NT2/D1 (cell line): ENCODE measurements around the gene NEURL2.

Source experiments
- DNase-seq: peaks from one replicate; pipeline ENCODE4 v3.0.0-alpha.2; 2011; ENCODE audit warnings: low read depth, low spot score
- H3K27me3 ChIP-seq: 2 replicates; pipeline ENCODE4 v1.6.0; 2011; ENCODE audit warnings: mild to moderate bottlenecking; ENCODE audit not compliant: insufficient read length, insufficient read depth
- H3K36me3 ChIP-seq: 2 replicates; pipeline ENCODE4 v1.6.1; 2011; ENCODE audit warnings: mild to moderate bottlenecking, low read length, mixed read lengths; ENCODE audit not compliant: insufficient read depth, insufficient read length
- H3K4me1 ChIP-seq: 2 replicates; pipeline ENCODE4 v1.5.1; 2011; ENCODE audit not compliant: insufficient read depth, insufficient read length
- H3K4me3 ChIP-seq: 2 replicates; pipeline ENCODE4 v1.5.1; 2011; ENCODE audit warnings: low read depth; ENCODE audit not compliant: insufficient read length
- H3K9ac ChIP-seq: 2 replicates; pipeline ENCODE4 v1.6.0; 2011; ENCODE audit warnings: low read depth; ENCODE audit not compliant: insufficient read length
- H3K9me3 ChIP-seq: 2 replicates; pipeline ENCODE4 v1.5.1; 2011; ENCODE audit warnings: mild to moderate bottlenecking, low read length; ENCODE audit not compliant: insufficient read depth
- SUZ12 ChIP-seq: IDR thresholded peaks from 2 replicates; pipeline ENCODE4 v1.6.1; 2011; ENCODE audit not compliant: insufficient read length, insufficient read depth; ENCODE audit errors: extremely low read depth
- YY1 ChIP-seq: IDR thresholded peaks from 2 replicates; pipeline ENCODE4 v1.6.1; 2011; ENCODE audit not compliant: insufficient read length, insufficient read depth
- ZNF274 ChIP-seq: IDR thresholded peaks from 2 replicates; pipeline ENCODE4 v1.6.1; 2011; ENCODE audit warnings: mild to moderate bottlenecking, low read depth, low read length

The NEURL2 gene, protein sequence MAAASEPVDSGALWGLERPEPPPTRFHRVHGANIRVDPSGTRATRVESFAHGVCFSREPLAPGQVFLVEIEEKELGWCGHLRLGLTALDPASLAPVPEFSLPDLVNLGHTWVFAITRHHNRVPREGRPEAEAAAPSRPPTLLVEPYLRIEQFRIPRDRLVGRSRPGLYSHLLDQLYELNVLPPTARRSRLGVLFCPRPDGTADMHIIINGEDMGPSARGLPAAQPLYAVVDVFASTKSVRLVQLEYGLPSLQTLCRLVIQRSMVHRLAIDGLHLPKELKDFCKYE

DNA sequence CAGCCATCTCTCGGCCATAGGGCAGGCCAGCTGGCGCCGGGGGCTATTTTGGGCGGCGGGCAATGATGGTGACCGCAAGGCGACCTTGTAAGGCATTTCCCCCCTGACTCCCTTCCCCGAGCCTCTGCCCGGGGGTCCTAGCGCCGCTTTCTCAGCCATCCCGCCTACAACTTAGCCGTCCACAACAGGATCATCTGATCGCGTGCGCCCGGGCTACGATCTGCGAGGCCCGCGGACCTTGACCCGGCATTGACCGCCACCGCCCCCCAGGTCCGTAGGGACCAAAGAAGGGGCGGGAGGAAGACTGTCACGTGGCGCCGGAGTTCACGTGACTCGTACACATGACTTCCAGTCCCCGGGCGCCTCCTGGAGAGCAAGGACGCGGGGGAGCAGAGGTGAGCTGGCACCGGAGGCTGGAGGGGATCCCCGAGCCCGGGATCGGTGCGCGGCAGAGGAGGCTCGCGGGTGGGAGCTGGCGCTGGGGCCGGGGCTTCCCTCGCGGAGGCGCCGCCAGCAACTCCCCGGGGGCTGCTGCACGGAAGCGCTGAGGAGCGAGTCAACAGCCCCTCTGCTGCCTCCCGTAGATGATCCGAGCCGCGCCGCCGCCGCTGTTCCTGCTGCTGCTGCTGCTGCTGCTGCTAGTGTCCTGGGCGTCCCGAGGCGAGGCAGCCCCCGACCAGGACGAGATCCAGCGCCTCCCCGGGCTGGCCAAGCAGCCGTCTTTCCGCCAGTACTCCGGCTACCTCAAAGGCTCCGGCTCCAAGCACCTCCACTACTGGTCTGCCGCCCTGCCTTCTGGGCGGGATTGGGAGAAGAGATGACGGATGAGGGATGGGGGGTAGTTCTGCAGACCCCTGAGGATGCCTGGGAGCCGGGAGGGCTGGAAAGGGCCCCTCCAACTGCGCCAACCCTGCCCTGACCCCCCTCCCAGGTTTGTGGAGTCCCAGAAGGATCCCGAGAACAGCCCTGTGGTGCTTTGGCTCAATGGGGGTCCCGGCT lies at the start of gene NEURL2, which contains the start of gene CTSA:
Gene NEURL2 (minus strand): TSS at position 224 of the 999 bp plus-strand sequence. CDS start 217 bp downstream, at position 7.
Gene CTSA (plus strand): TSS at position 351 of the 999 bp plus-strand sequence. CDS start 234 bp downstream, at position 585.
- Histone ChIP-seq H3K9ac (peak within 1 kb of the TSS; percentile 94), H3K9me3 (no peaks in the 10 kb centered on the region), H3K36me3 (peaks cover 40% of the 10 kb centered on the region), H3K27me3 (no peaks in the 10 kb centered on the region), H3K4me1 (peaks cover 4% of the 10 kb centered on the region), H3K4me3 (peak within 1 kb of the TSS; percentile 83)
- TF ChIP-seq YY1 (peak; percentile 54), SUZ12 (no peak)
- peak; percentile 86 for DNase-seq

DNA sequence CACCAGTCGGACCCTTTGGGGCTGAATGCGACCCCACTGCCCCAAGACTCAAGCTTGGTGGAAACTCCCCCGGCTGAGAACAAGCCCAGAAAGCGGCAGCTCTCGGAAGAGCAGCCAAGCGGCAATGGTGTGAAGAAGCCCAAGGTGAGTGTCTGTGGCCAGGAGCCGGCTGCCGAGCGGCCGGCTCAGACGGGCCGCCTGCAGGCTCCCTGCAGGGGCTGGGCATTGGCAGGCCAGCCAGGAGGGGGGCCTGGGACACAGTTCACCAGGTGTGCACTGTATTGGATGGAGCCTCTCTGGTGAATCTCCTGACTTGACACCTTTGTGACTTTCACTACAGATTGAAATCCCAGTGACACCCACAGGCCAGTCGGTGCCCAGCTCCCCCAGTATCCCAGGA lies 49.5 kb upstream of the NEURL2 start:
- H3K36me3 ChIP-seq, result peaks cover 74% of the 10 kb centered on the region
- H3K9ac ChIP-seq, result no peak overlapping the region
- peaks cover 14% of the 10 kb centered on the region for H3K4me1 ChIP-seq
- no peaks in the 10 kb centered on the region for H3K27me3 ChIP-seq
- DNase-seq, result no peak
- TF ChIP-seq YY1 (no peak), SUZ12 (no peak), ZNF274 (no peak)
- no peaks in the 10 kb centered on the region for H3K9me3 ChIP-seq
- no peak overlapping the region for H3K4me3 ChIP-seq

DNA sequence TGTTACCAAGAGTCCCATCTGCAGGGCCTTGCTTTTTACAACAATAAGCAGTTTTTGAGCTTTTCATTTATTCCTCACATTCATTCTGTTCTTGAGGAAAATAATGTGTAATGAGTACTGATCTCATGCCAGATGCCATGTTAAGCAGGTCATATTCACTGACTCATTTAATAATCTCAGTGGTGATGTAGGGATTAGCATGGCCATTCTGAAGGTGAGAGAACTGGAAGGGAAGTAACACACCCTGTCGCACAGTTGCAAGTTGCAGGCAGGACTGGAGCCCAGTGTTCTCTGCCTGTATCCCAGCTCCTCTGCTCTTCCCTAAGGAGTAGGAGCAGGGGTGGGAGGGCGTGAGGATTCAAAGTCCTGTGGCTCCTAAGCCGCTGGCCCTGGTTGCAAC lies 49.0 kb upstream of the NEURL2 start:
- DNase-seq, result no peak
- Histone ChIP-seq H3K36me3 (peaks cover 70% of the 10 kb centered on the region), H3K4me3 (no peak overlapping the region), H3K9me3 (no peaks in the 10 kb centered on the region), H3K4me1 (peaks cover 14% of the 10 kb centered on the region), H3K9ac (no peak overlapping the region), H3K27me3 (no peaks in the 10 kb centered on the region)
- no peak for TF ChIP-seq SUZ12
- no peak for TF ChIP-seq YY1
- TF ChIP-seq ZNF274, result no peak

DNA sequence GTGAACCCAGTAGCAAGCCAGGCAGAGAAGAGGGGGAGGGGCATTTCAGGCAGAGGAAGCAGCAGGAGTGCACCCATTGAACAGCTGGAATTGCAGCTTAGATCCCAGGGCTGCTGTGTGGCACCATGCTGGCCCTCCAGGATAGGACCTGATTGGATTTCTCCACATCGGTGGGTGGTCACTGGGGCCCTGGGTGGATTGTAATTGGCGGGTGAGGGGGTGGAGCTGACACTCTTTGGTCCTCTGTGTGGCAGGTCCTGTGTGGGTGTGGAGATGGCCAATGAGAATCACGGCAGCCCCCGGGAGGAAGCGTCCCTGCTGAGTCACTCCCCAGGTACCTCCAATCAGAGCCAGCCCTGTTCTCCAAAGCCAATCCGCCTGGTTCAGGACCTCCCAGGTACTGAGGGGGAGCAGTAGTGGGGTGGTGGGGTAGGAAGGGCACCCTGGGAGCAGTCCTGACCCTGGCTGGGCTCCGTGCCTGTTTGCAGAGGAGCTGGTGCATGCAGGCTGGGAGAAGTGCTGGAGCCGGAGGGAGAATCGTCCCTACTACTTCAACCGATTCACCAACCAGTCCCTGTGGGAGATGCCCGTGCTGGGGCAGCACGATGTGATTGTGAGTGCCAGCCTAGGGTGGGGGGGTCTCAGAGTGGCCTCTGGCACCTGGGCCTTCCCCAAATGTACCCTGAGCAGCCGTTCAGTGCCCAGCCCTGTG lies 47.9 kb upstream of the NEURL2 start:
- Histone ChIP-seq H3K4me1 (peaks cover 14% of the 10 kb centered on the region), H3K27me3 (no peaks in the 10 kb centered on the region), H3K9ac (no peak overlapping the region), H3K9me3 (no peaks in the 10 kb centered on the region), H3K36me3 (peaks cover 58% of the 10 kb centered on the region), H3K4me3 (no peak overlapping the region)
- TF ChIP-seq YY1 (no peak), ZNF274 (no peak), SUZ12 (no peak)
- DNase-seq, result no peak

DNA sequence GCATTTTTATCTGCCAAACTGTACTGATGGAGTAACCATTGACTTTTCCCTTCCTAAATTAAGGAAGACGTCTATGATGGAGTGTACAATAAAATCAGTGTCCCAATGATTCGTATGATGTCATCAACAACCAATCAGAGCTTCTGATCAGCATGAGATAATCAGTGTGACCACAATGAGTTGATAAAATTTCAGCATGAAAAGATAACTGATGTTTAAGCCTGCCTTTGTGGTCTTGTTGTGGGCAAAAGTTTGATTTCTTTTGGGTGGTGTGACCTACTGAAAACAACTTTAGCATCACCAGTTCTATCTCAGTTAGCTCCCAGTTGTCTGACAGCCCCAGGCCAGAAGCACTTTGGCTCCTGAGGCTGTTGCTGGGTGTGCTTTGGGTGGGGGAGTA lies 46.8 kb upstream of the NEURL2 start:
- H3K4me1 ChIP-seq, result peaks cover 14% of the 10 kb centered on the region
- DNase-seq, result no peak
- TF ChIP-seq YY1, result no peak
- TF ChIP-seq ZNF274, result no peak
- TF ChIP-seq SUZ12, result no peak
- no peak overlapping the region for H3K9ac ChIP-seq
- H3K36me3 ChIP-seq, result peaks cover 47% of the 10 kb centered on the region
- no peak overlapping the region for H3K4me3 ChIP-seq
- H3K9me3 ChIP-seq, result no peaks in the 10 kb centered on the region
- no peaks in the 10 kb centered on the region for H3K27me3 ChIP-seq

DNA sequence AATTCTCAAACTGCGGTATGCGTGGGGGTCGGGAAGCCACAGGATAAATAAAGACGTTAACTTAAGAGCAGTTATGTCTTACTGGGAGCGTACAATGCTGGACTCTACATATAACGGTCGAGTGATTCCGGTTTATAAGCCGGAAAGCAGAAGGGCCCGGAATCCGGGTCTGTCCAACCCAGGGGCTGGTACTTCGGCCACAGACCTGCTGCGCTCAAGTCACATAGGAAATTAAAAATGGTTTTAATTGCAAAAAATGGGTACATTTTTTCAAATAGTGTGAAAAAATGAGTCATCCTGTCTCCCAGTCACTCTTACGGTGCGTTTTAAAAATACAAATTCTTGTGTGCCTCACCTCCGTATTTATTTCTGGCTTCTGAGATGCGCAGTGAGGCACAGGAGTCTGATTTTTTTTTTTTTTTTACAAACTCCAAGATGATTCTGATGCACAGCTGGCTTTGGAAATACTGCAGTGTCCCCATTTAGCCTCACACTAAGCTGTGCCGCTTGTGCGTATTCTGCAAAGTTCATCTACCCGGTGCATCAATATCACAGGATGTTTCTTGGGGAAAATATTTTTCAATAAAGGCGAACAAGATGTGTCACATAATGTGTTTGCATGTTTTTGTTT lies 44.5 kb upstream of the NEURL2 start:
- Histone ChIP-seq H3K27me3 (no peaks in the 10 kb centered on the region), H3K36me3 (peaks cover 40% of the 10 kb centered on the region), H3K9ac (peak overlapping the region; percentile 82), H3K4me3 (peak overlapping the region; percentile 73), H3K9me3 (no peaks in the 10 kb centered on the region), H3K4me1 (peaks cover 14% of the 10 kb centered on the region)
- DNase-seq, result no peak
- TF ChIP-seq SUZ12 (no peak), ZNF274 (no peak), YY1 (no peak)
